GM12873 (cell line): ENCODE data around the gene AIFM1.

ENCODE experiments used
- CTCF ChIP-seq: IDR thresholded peaks from 2 replicates; pipeline ENCODE4 v1.5.1; 2012; ENCODE audit warnings: low read depth, mild to moderate bottlenecking, moderate library complexity, low read length, control low read depth; ENCODE audit not compliant: insufficient read depth; ENCODE audit errors: missing control alignments

The AIFM1 gene

DNA sequence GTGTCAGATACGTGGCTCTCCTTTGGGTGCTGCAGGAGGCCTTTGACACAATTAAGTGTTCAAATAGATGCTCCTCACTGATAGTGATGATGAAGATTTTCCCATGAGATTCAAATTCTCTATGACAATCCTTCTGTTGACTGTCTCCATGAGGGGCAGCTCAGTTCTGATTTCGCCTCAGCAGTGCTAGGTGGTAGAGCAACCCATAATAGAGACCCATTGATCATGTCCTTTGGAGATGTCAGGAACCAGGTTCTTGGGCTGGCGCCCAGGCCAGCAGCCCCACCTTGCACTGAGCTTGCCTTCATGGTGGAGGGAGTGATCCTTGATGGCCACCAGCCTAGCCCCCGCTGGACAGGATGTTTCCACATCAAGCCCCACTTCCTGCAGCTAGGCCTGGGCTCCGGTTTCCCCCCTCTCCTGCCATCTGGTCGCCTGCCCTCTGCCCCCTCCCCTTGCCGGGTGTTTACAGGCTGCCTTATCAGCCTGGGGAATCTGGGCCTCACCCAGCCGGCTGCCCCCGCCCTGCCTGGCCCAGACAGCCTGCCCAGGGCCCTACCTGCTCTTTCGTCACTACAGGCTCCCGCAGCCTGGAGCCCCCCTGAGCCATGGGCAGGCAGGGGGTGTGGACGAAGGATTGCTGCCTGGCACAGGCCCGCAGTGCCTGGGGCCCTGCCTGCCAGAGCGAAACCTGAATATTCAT is 68.0 kb downstream of the AIFM1 start:
- TF ChIP-seq CTCF: no peak

GRCh38 chrX:130095249-130096030 is 70.2 kb downstream of the AIFM1 start:
- no peak for TF ChIP-seq CTCF

DNA sequence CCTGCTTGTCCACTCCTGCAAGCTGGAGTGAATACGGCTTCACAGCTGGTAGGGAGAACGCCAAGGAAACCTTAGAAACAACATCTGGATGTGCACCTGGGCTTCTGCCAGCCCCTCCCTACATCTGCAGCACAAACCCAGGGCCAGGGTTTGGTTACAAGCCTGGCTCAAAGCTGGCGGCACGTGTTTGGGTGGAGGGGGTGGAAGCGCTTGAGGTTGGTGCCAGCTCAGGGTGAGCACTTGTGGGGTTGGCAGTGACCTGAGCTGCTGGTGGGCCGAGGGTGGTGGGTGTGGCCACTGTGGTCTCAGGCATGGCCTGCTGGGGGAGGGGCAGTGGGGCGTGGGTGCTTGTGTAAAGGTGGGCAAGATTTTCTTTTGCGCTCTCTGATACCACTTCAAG is 70.9 kb downstream of the AIFM1 start:
- TF ChIP-seq CTCF: no peak

DNA sequence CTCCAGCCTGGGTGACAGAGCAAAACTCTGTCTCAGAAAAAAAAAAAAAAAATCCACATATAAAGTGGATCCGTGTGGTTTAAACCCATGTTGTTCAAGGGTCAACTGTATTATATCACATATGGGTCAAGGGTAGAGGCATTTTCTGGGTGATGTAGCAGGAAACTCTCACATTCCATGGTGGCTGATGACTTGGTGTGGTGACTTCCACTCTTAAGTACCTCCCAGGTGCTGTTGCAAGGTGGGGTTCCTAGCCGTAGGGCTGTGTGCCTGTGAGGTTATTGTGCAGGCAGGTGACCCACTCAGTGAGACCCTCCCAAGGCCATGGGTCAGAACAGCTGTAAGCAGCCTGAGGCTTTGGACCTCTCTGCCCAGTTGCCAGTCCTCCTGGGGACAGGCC is 72.4 kb downstream of the AIFM1 start:
- TF ChIP-seq CTCF: no peak

DNA sequence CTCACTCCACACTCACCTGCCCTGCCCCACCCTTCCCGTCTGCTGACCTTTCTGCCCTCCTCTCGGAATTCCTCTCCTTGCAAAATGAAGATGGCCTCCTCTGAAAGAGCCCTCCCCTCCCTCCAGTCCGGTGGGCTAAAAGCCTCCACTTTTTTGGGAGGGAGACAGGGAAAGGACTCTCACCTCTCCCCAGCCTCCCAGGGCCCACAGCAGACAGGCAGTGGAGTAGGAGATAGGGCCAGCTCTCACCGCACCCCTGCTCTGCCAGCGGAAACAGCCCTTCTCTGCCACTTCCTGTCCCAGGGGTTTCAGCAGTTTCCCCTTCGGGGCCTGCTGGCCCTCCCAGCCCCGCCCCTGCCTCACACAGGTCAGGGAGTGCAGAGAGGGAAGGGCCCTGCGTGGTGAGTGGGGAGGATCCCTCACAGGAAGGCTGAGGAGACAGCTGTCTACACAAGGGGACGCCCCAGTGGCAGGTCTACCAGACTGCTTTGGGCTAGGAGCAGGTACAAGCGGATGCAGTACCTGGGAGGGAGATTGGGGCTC is 73.6 kb downstream of the AIFM1 start:
- peak; percentile 46 for TF ChIP-seq CTCF

GRCh38 chrX:130090364-130090763 is 75.3 kb downstream of the AIFM1 start:
- no peak for TF ChIP-seq CTCF

DNA sequence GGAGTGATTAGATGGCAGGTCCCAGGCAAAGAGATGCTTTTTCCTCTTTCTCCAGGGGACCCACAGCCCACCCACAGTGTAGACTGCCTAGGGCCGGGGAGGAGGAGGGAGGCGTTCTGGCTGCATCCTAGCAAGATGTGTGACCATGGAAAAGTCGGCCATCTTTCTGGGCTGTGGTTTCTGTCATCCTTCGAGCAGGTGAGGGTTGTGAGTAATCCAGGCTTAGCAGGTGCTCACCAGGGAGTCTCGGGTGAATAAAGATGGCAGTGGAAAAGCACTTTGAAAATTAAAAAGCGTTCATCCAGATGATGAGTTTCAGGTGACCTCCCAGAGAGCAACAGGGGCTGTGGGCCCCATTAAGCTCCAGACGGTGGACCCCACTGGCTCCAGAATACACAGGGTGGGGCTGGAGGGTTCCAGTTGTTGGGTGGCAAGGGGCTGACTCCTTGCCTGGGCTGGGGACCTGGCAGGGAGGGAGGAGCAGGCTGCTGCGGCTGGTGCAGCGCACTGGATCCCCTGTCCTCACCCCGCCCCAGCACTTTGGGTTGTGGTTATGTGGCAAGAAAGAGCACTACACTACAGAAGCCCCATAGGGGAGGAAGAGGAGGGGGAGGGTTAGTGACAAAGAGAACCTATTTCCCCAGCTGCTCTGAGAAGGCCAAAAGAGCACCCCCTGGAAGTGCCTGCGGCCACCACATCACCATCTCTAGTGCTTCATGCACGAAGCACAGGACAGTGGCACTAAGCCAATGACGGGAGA is 79.0 kb downstream of the AIFM1 start:
- no peak for TF ChIP-seq CTCF
